Measurements from ENCODE around the gene ACTG2.

DNA sequence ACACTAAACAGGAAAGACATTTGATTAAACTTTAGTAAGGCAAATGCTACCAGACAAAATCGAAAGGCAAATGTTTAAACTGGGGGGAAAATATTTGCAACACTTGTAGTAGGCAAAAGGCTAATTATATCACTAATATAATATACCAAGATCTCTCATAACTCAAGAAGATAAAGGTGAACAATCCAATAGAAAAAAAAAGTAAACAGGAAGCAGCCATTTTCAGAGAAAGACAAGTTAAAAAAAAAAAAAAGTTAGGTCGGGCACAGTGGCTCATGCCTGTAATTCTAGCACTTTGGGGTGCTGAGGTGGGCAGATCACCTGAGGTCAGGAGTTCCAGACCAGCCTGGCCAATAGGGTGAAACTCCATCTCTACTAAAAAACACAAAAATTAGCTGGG lies 4.4 kb upstream of the ACTG2 start:
- TF ChIP-seq EP300 (IDR thresholded peaks at IDR 0.05), result no peak
- TF ChIP-seq, protein P1, sequence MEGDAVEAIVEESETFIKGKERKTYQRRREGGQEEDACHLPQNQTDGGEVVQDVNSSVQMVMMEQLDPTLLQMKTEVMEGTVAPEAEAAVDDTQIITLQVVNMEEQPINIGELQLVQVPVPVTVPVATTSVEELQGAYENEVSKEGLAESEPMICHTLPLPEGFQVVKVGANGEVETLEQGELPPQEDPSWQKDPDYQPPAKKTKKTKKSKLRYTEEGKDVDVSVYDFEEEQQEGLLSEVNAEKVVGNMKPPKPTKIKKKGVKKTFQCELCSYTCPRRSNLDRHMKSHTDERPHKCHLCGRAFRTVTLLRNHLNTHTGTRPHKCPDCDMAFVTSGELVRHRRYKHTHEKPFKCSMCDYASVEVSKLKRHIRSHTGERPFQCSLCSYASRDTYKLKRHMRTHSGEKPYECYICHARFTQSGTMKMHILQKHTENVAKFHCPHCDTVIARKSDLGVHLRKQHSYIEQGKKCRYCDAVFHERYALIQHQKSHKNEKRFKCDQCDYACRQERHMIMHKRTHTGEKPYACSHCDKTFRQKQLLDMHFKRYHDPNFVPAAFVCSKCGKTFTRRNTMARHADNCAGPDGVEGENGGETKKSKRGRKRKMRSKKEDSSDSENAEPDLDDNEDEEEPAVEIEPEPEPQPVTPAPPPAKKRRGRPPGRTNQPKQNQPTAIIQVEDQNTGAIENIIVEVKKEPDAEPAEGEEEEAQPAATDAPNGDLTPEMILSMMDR (IDR thresholded peaks at IDR 0.05), result no peak
